Upper lobe of left lung (tissue), 6 donors: ENCODE measurements around the gene DPM2. TPM values are rescaled to one million over a fixed set of nuclear protein-coding genes. Genes with fewer than 3 reads are reported as not detected.

Experiments
- ATAC-seq, 2 donors: fragments of 200-7000 bp; cut with Tn5 transposase; one replicate each; pipeline ENCODE4 v1.9.1; 2022; ENCODE audit warnings: mild to moderate bottlenecking in 2 of 2, moderate library complexity in 2 of 2; ENCODE audit not compliant: low FRiP score in 2 of 2
- DNase-seq, 2 donors: peaks; one replicate each; pipeline ENCODE4 v3.0.0-alpha.2; 2019 to 2020
- H3K27ac ChIP-seq, 4 donors: fragments of 200-600 bp; sonication (generic); one replicate each; pipeline ENCODE4 v1.5.1; 2016 to 2019
- H3K27me3 ChIP-seq, 4 donors: fragments of 200-600 bp; sonication (generic); one replicate each; pipeline ENCODE4 v1.5.1; 2017 to 2019
- H3K36me3 ChIP-seq, 4 donors: fragments of 200-600 bp; sonication (generic); one replicate each; pipeline ENCODE4 v1.5.1; 2016 to 2019
- H3K4me1 ChIP-seq, 4 donors: fragments of 200-600 bp; sonication (generic); one replicate each; pipeline ENCODE4 v1.5.1; 2018 to 2019
- H3K4me3 ChIP-seq, 4 donors: fragments of 200-600 bp; sonication (generic); one replicate each; pipeline ENCODE4 v1.5.1; 2017 to 2019; ENCODE audit warnings: mild to moderate bottlenecking in 2 of 4, moderate library complexity in 1 of 4
- H3K9me3 ChIP-seq, 4 donors: fragments of 200-600 bp; sonication (generic); one replicate each; pipeline ENCODE4 v1.5.1; 2018 to 2019
- CTCF ChIP-seq, 6 experiments: fragments of 450-650 bp in 4 of 6; fragments of 200-600 bp in 2 of 6; sonication (generic) in 2 of 6; IDR thresholded peaks; one replicate each; pipeline ENCODE4 v1.5.1; 2016 to 2019; ENCODE audit warnings: antibody characterized with exemption in 6 of 6
- EP300 ChIP-seq, 4 donors: sonication (generic); formaldehyde crosslinking; IDR thresholded peaks; one replicate each; pipeline ENCODE4 v1.5.1; 2017; ENCODE audit warnings: antibody characterized with exemption in 4 of 4, control low read depth in 2 of 4
- POLR2A ChIP-seq, 4 donors: fragments of 450-650 bp; IDR thresholded peaks; one replicate each; pipeline ENCODE4 v1.5.1; 2016 to 2017; ENCODE audit warnings: antibody characterized with exemption in 4 of 4, mild to moderate bottlenecking in 2 of 4
- POLR2AphosphoS5 ChIP-seq, 2 donors: sonication (generic); formaldehyde crosslinking; IDR thresholded peaks; one replicate each; pipeline ENCODE4 v1.5.1; 2017; ENCODE audit warnings: antibody characterized with exemption in 2 of 2
- WGBS, 2 donors: methylation state at CpG; one replicate each; pipeline ENCODE4 v1.1.5; 2017 to 2018; 5-methylcytosine and 5-hydroxymethylcytosine counted together
- total RNA-seq, 6 donors: library from RNA; depleted of rRNA in 4 of 6; stranded (reverse); fragments of >200 nt in 4 of 6; gene quantifications; one replicate each; pipeline versions ENCODE4 v1.1.0 to v1.2.1, GENCODE V29; 2016 to 2021
- donor health status: DM: no; HTN: no; CAD: no; lungs with moderate emphysema.
- donor health status: DM: no; HTN: yes; CAD: no; lungs with severe emphysema.

DPM2 gene
- total RNA-seq, 6 donors from 2014 or later = 20.1 to 40.7 (median 25.6) TPM

- peaks cover 49 to 56% (median 52%) of the 10 kb centered on the region in 4 donors for H3K4me1 ChIP-seq
- peak overlapping the region; percentile 92 to 98 (median 95) for H3K27ac ChIP-seq
- TF ChIP-seq EP300 (IDR thresholded peaks at IDR 0.05) (no peak), POLR2AphosphoS5 (IDR thresholded peaks at IDR 0.05) (no peak), POLR2A (IDR thresholded peaks at IDR 0.05) (peak in 1 of 4 donors; percentile 27), CTCF (IDR thresholded peaks at IDR 0.05) (no peak)
- peaks cover 26 to 45% (median 40%) of the 10 kb centered on the region in 4 donors for H3K36me3 ChIP-seq
- H3K27me3 ChIP-seq = no peaks in the 10 kb centered on the region
- 21 to 54% methylated on average over 2 to 14 of the region's 19 CpGs for WGBS, 2 donors
- peaks cover 0 to 12% (median 4%) of the 10 kb centered on the region in 4 donors for H3K9me3 ChIP-seq
- H3K4me3 ChIP-seq = peak overlapping the region; percentile 4 to 98 (median 49)
- peak; percentile 79 to 88 for DNase-seq
- ATAC-seq = peak; percentile 82 to 87
Observed at GRCh38 chr9:127897193-127897692, 40.4 kb downstream of the DPM2 start.

GRCh38 chr9:127896395-127897192 is 41.1 kb downstream of the DPM2 start:
- WGBS, 2 donors = 84 to 90% methylated on average over 14 to 16 of the region's 16 CpGs
- peak overlapping the region; percentile 92 to 98 (median 95) for H3K27ac ChIP-seq
- peak overlapping the region in 3 of 4 donors; percentile 4 to 98 (median 91) for H3K4me3 ChIP-seq
- H3K36me3 ChIP-seq = peaks cover 26 to 52% (median 40%) of the 10 kb centered on the region in 4 donors
- H3K4me1 ChIP-seq = peaks cover 43 to 50% (median 48%) of the 10 kb centered on the region in 4 donors
- ATAC-seq (no peak), DNase-seq (no peak)
- TF ChIP-seq POLR2AphosphoS5 (IDR thresholded peaks at IDR 0.05) (no peak), CTCF (IDR thresholded peaks at IDR 0.05) (no peak), POLR2A (IDR thresholded peaks at IDR 0.05) (no peak), EP300 (IDR thresholded peaks at IDR 0.05) (no peak)
- no peaks in the 10 kb centered on the region for H3K27me3 ChIP-seq
- peaks cover 0 to 12% (median 4%) of the 10 kb centered on the region in 4 donors for H3K9me3 ChIP-seq

- Histone ChIP-seq H3K27ac (peak overlapping the region in 1 of 4 donors; percentile 98), H3K36me3 (peaks cover 26 to 58% (median 44%) of the 10 kb centered on the region in 4 donors), H3K4me1 (peaks cover 36 to 42% (median 40%) of the 10 kb centered on the region in 4 donors), H3K4me3 (no peak overlapping the region), H3K9me3 (peaks cover 0 to 12% (median 4%) of the 10 kb centered on the region in 4 donors), H3K27me3 (no peaks in the 10 kb centered on the region)
- TF ChIP-seq EP300 (IDR thresholded peaks at IDR 0.05) (no peak), CTCF (IDR thresholded peaks at IDR 0.05) (no peak), POLR2A (IDR thresholded peaks at IDR 0.05) (no peak), POLR2AphosphoS5 (IDR thresholded peaks at IDR 0.05) (no peak)
- ATAC-seq = no peak
- no peak for DNase-seq
- WGBS, 2 donors = 94 to 99% methylated on average over 8 of the region's 8 CpGs
Observed at GRCh38 chr9:127895811-127896210, 41.8 kb downstream of the DPM2 start.

GRCh38 chr9:127893392-127893791 is 44.3 kb downstream of the DPM2 start:
- 98% methylated on average over 4 of the region's 4 CpGs for WGBS, 2 donors
- TF ChIP-seq POLR2A (IDR thresholded peaks at IDR 0.05) (no peak), EP300 (IDR thresholded peaks at IDR 0.05) (no peak), CTCF (IDR thresholded peaks at IDR 0.05) (no peak), POLR2AphosphoS5 (IDR thresholded peaks at IDR 0.05) (no peak)
- peaks cover 20 to 24% (median 23%) of the 10 kb centered on the region in 4 donors for H3K4me1 ChIP-seq
- DNase-seq (no peak), ATAC-seq (no peak)
- H3K27ac ChIP-seq = no peak overlapping the region
- peaks cover 32 to 80% (median 59%) of the 10 kb centered on the region in 4 donors for H3K36me3 ChIP-seq
- H3K27me3 ChIP-seq = no peaks in the 10 kb centered on the region
- peaks cover 0 to 12% (median 4%) of the 10 kb centered on the region in 4 donors for H3K9me3 ChIP-seq
- no peak overlapping the region for H3K4me3 ChIP-seq
